ENCODE results near the gene FBXO42. TPM values are rescaled to one million over a fixed set of nuclear protein-coding genes. Genes with fewer than 3 reads are reported as not detected.
A peak's percentile ranks its signal among the peaks of the same experiment; 100 is the strongest.
"Not testable (repeated sequence)": the region's sequence is repeated elsewhere in the genome, so short reads cannot be mapped to it uniquely, and the experiment has no call there.

The FBXO42 gene
- total RNA-seq, 4 donors from 2014 or later = 40.1 to 68.3 (median 58.1) TPM

- DNase-seq (ENCODE audit: low spot score in 2 of 2) = peak in 1 of 2 donors; percentile 70
- H3K4me3 ChIP-seq (ENCODE audit: low read depth, poor library complexity, severe bottlenecking) = peak overlapping the region; percentile 97
- WGBS, 2 donors = 0% methylated on average over 20 of the region's 20 CpGs
- intact Hi-C loops (cut with DNase I; ENCODE audit: low total_unique reads) = loop anchor here (10.0 kb wide), 1 partner anchor 267 kb away; no protein-coding TSS in a partner anchor
- no peak for TF ChIP-seq POLR2A (IDR thresholded peaks at IDR 0.05)
- no peak for TF ChIP-seq CTCF (IDR thresholded peaks at IDR 0.05)
Observed at GRCh38 chr1:16351456-16351993, 755 bp downstream of the FBXO42 start.

- no peak overlapping the region for H3K4me3 ChIP-seq (ENCODE audit: low read depth, poor library complexity, severe bottlenecking)
- intact Hi-C loops (cut with DNase I; ENCODE audit: low total_unique reads) = loop anchor here (10.0 kb wide), 1 partner anchor 265 kb away; no protein-coding TSS in a partner anchor
- no peak for TF ChIP-seq CTCF (IDR thresholded peaks at IDR 0.05)
- TF ChIP-seq POLR2A (IDR thresholded peaks at IDR 0.05) = no peak
- no peak for DNase-seq (ENCODE audit: low spot score in 2 of 2)
- 66 to 69% methylated on average over 2 of the region's 2 CpGs for WGBS, 2 donors
Observed at GRCh38 chr1:16349847-16350406, 2.4 kb downstream of the FBXO42 start.

GRCh38 chr1:16348414-16349182, 3.7 kb downstream of the FBXO42 start:
- H3K4me3 ChIP-seq (ENCODE audit: low read depth, poor library complexity, severe bottlenecking) = no peak overlapping the region
- DNase-seq (ENCODE audit: low spot score in 2 of 2) = peak in 1 of 2 donors; percentile 53
- TF ChIP-seq CTCF (IDR thresholded peaks at IDR 0.05) (no peak), POLR2A (IDR thresholded peaks at IDR 0.05) (no peak)
- intact Hi-C loops (cut with DNase I; ENCODE audit: low total_unique reads) = no loop called here
- WGBS, 2 donors = 92% methylated on average over 14 of the region's 14 CpGs

- intact Hi-C loops (cut with DNase I; ENCODE audit: low total_unique reads); H3K4me3 ChIP-seq (ENCODE audit: low read depth, poor library complexity, severe bottlenecking): not testable (repeated sequence)
- peak in 1 of 2 donors; percentile 48 for DNase-seq (ENCODE audit: low spot score in 2 of 2)
- WGBS, 2 donors = 92 to 94% methylated on average over 6 of the region's 6 CpGs
Observed at GRCh38 chr1:16343276-16343675, 9.0 kb downstream of the FBXO42 start.

GRCh38 chr1:16342331-16343062, 9.8 kb downstream of the FBXO42 start:
- WGBS, 2 donors = 88 to 91% methylated on average over 10 of the region's 10 CpGs
- no peak for TF ChIP-seq CTCF (IDR thresholded peaks at IDR 0.05)
- no peak for TF ChIP-seq POLR2A (IDR thresholded peaks at IDR 0.05)
- intact Hi-C loops (cut with DNase I; ENCODE audit: low total_unique reads) = no loop called here
- no peak overlapping the region for H3K4me3 ChIP-seq (ENCODE audit: low read depth, poor library complexity, severe bottlenecking)
- peak in 1 of 2 donors; percentile 42 for DNase-seq (ENCODE audit: low spot score in 2 of 2)

GRCh38 chr1:16340673-16341072, 11.6 kb downstream of the FBXO42 start:
- WGBS, 2 donors = 90 to 95% methylated on average over 1 of the region's 1 CpG
- DNase-seq (ENCODE audit: low spot score in 2 of 2) = no peak
- intact Hi-C loops (cut with DNase I; ENCODE audit: low total_unique reads) = no loop called here
- TF ChIP-seq POLR2A (IDR thresholded peaks at IDR 0.05) (no peak), CTCF (IDR thresholded peaks at IDR 0.05) (no peak)
- H3K4me3 ChIP-seq (ENCODE audit: low read depth, poor library complexity, severe bottlenecking) = no peak overlapping the region
